ENCODE results near the gene TPST2.

Gene TPST2

DNA sequence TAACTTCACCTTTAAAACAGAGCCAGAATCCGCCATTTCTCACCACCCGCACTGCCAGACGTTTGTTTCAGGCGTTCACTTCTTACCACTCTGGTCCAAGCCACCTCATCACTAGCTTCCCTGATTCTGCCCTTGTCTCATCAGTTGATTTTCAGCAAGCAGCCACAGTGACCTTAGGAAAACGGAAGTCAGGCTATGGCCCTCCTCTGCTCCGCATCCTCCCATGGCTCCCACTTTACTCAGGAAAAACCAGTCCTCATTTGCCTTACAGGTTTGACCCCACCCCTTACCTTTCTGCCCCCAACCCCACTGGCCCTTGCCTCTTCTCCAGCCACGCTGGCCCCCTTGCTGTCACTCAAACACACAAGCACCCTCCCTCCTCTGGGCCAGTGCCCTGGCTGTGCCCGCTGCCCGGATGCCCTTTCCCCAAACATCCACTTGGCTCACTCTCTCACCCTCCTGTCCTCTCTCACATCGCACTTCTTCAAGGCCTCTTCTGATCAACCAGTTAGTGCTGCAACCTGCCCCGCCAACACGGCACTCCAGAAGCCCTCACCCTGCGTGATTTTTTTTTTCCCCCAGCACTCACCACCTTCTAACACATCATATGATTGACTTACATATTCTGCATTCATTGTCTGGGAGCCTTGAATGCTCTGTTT, 18.9 kb downstream of the TPST2 start:
- Histone ChIP-seq H3K4me3 (no peak overlapping the region), H4K20me1 (peaks cover 5 to 71% (median 17%) of the 10 kb centered on the region in 11 experiments; a peak in 15 of 22 replicates), H3K27me3 (no peaks in the 10 kb centered on the region), H3K36me3 (peaks cover 0 to 35% (median 5%) of the 10 kb centered on the region in 11 experiments; a peak in 7 of 22 replicates), H3K4me1 (peaks cover 91 to 100% (median 98%) of the 10 kb centered on the region in 10 experiments), H3K4me2 (peak overlapping the region; percentile 69 to 96 (median 87)), H3K9me3 (replicated peaks in 1 of 11) (no peaks in the 10 kb centered on the region), H3K9ac (no peak overlapping the region), H3K27ac (peak overlapping the region in 7 of 11 experiments; percentile 14 to 89 (median 37); a peak in 8 of 22 replicates)
- no peak for TF ChIP-seq Cebpa-rat (IDR thresholded peaks at IDR 0.05)

- peak overlapping the region; percentile 31 to 95 (median 69) for H3K4me2 ChIP-seq
- H3K27me3 ChIP-seq = no peaks in the 10 kb centered on the region
- H3K4me3 ChIP-seq = no peak overlapping the region
- H3K9ac ChIP-seq = peak overlapping the region in 3 of 11 experiments; percentile 10 to 33 (median 25); a peak in 4 of 22 replicates
- H4K20me1 ChIP-seq = peaks cover 5 to 72% (median 21%) of the 10 kb centered on the region in 11 experiments; a peak in 17 of 22 replicates
- H3K27ac ChIP-seq = peak overlapping the region in 7 of 11 experiments; percentile 14 to 89 (median 30); a peak in 10 of 22 replicates
- H3K4me1 ChIP-seq = peaks cover 85 to 99% (median 97%) of the 10 kb centered on the region in 10 experiments
- H3K36me3 ChIP-seq = peaks cover 2 to 39% (median 8%) of the 10 kb centered on the region in 11 experiments; a peak in 17 of 22 replicates
- no peaks in the 10 kb centered on the region for H3K9me3 ChIP-seq (replicated peaks in 1 of 11)
- no peak for TF ChIP-seq Cebpa-rat (IDR thresholded peaks at IDR 0.05)
Measured at GRCh38 chr22:26570115-26570514, 19.8 kb downstream of the TPST2 start.

- Histone ChIP-seq H4K20me1 (peaks cover 18 to 82% (median 38%) of the 10 kb centered on the region in 11 experiments; a peak in 19 of 22 replicates), H3K4me3 (no peak overlapping the region), H3K36me3 (peaks cover 8 to 45% (median 18%) of the 10 kb centered on the region in 11 experiments; a peak in 20 of 22 replicates), H3K27ac (peak overlapping the region in 8 of 11 experiments; percentile 22 to 62 (median 31); a peak in 11 of 22 replicates), H3K4me2 (peak overlapping the region; percentile 21 to 77 (median 63)), H3K9ac (no peak overlapping the region), H3K9me3 (replicated peaks in 1 of 11) (no peaks in the 10 kb centered on the region), H3K27me3 (no peaks in the 10 kb centered on the region), H3K4me1 (peaks cover 68 to 98% (median 95%) of the 10 kb centered on the region in 10 experiments)
- TF ChIP-seq Cebpa-rat (IDR thresholded peaks at IDR 0.05) = peak in 8 of 11 experiments; percentile 20 to 86 (median 62); a peak in 11 of 22 replicates
Measured at GRCh38 chr22:26568207-26568706, 21.7 kb downstream of the TPST2 start.

GRCh38 chr22:26567610-26568009, 22.3 kb downstream of the TPST2 start:
- no peak for TF ChIP-seq Cebpa-rat (IDR thresholded peaks at IDR 0.05)
- H3K27ac ChIP-seq = peak overlapping the region in 2 of 11 experiments; percentile 31 to 56; a peak in 2 of 22 replicates
- peaks cover 62 to 94% (median 89%) of the 10 kb centered on the region in 10 experiments for H3K4me1 ChIP-seq
- no peaks in the 10 kb centered on the region for H3K9me3 ChIP-seq (replicated peaks in 1 of 11)
- peaks cover 8 to 45% (median 18%) of the 10 kb centered on the region in 11 experiments; a peak in 20 of 22 replicates for H3K36me3 ChIP-seq
- H4K20me1 ChIP-seq = peaks cover 18 to 88% (median 44%) of the 10 kb centered on the region in 11 experiments; a peak in 19 of 22 replicates
- H3K4me2 ChIP-seq = peak overlapping the region; percentile 29 to 77 (median 63); a peak in 20 of 22 replicates
- H3K27me3 ChIP-seq = no peaks in the 10 kb centered on the region
- H3K9ac ChIP-seq = no peak overlapping the region
- no peak overlapping the region for H3K4me3 ChIP-seq

GRCh38 chr22:26566994-26567393, 22.9 kb downstream of the TPST2 start:
- H3K27ac ChIP-seq = 0 out of 22 replicates have a peak overlapping the region, but pooled peaks of 1 of the 11 experiments have one; percentile 17
- H3K36me3 ChIP-seq = peaks cover 10 to 47% (median 18%) of the 10 kb centered on the region in 11 experiments; a peak in 21 of 22 replicates
- H3K27me3 ChIP-seq = no peaks in the 10 kb centered on the region
- TF ChIP-seq Cebpa-rat (IDR thresholded peaks at IDR 0.05) = no peak
- no peak overlapping the region for H3K4me3 ChIP-seq
- H4K20me1 ChIP-seq = peaks cover 20 to 89% (median 50%) of the 10 kb centered on the region in 11 experiments; a peak in 19 of 22 replicates
- peaks cover 57 to 93% (median 85%) of the 10 kb centered on the region in 10 experiments for H3K4me1 ChIP-seq
- peak overlapping the region; percentile 33 to 73 (median 49); a peak in 18 of 22 replicates for H3K4me2 ChIP-seq
- H3K9me3 ChIP-seq (replicated peaks in 1 of 11) = no peaks in the 10 kb centered on the region
- 0 out of 22 replicates have a peak overlapping the region, but pooled peaks of 1 of the 11 experiments have one; percentile 4 for H3K9ac ChIP-seq

DNA sequence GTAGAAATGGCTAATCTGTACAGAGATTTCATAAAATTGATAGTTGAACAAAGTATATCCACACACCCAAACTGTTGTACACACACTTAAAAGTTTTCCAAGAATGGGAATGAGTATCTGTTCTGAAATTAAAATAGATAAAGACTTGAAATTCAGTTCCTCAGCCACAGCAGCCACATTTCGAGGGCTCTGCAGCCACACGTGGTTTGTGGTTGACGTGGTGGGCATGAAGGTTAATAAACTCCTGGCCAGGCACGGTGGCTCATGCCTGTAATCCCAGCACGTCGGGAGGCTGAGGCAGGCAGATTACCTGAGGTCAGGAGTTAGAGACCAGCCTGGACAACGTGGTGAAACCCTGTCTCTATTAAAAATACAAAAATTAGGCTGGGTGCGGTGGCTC, 24.0 kb downstream of the TPST2 start:
- Histone ChIP-seq H3K9ac (peak overlapping the region in 4 of 11 experiments; percentile 11 to 44 (median 24); a peak in 1 of 22 replicates), H3K4me2 (peak overlapping the region; percentile 33 to 73 (median 49); a peak in 21 of 22 replicates), H3K36me3 (peaks cover 11 to 52% (median 18%) of the 10 kb centered on the region in 11 experiments; a peak in 21 of 22 replicates), H3K27ac (peak overlapping the region in 4 of 11 experiments; percentile 12 to 40 (median 21); a peak in 1 of 22 replicates), H3K27me3 (no peaks in the 10 kb centered on the region), H3K4me1 (peaks cover 51 to 86% (median 77%) of the 10 kb centered on the region in 10 experiments), H3K9me3 (replicated peaks in 1 of 11) (no peaks in the 10 kb centered on the region), H3K4me3 (no peak overlapping the region), H4K20me1 (peaks cover 25 to 93% (median 55%) of the 10 kb centered on the region in 11 experiments; a peak in 19 of 22 replicates)
- no peak for TF ChIP-seq Cebpa-rat (IDR thresholded peaks at IDR 0.05)

DNA sequence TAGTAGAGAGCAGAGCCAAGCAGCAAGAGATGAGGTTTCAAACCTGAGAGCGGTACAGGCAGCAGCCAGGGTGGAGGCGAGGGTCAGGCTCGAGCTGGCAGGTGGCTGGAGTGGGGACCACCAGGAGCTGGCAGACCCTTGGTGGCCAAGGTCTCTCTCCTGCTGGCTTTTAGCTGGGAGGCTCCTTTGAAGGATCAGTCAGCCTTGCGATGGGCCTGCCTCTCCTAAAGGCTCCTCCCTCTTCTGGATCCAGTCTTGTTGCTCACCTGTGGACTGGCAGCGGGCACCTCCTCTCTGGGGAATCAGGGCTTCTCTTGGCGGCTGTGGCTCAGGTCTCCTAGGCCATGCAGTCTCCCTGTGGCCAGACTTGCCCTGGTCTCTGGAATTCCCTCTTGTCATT, 24.8 kb downstream of the TPST2 start:
- Histone ChIP-seq H3K4me3 (no peak overlapping the region), H3K27me3 (no peaks in the 10 kb centered on the region), H3K9me3 (replicated peaks in 1 of 11) (no peaks in the 10 kb centered on the region), H4K20me1 (peaks cover 27 to 93% (median 58%) of the 10 kb centered on the region in 11 experiments; a peak in 19 of 22 replicates), H3K9ac (peak overlapping the region in 1 of 11 experiments; percentile 39; a peak in 1 of 22 replicates), H3K4me2 (peak overlapping the region in 8 of 11 experiments; percentile 6 to 69 (median 28); a peak in 11 of 22 replicates), H3K4me1 (peaks cover 50 to 84% (median 75%) of the 10 kb centered on the region in 10 experiments), H3K27ac (peak overlapping the region in 1 of 11 experiments; percentile 0; a peak in 1 of 22 replicates), H3K36me3 (peaks cover 11 to 56% (median 18%) of the 10 kb centered on the region in 11 experiments; a peak in 21 of 22 replicates)
- TF ChIP-seq Cebpa-rat (IDR thresholded peaks at IDR 0.05) = no peak

DNA sequence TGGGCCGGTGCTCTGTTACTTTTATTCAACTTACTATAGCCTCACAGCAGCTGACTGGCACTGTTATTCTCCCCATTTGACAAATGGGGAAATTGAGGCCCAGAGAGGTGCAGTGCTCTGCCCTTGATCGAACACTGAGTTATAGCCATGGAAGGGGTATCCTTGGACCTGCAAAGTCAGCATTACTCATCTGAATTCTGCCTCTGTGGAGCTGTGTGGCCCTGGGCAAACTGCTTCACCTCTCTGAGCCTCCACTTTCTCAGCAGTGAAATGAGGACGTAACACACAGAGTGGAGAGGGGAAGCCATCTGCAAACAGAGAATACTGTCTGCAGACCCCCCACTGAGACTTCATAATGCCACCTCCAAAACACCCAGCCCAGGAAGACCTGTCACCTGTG, 25.3 kb downstream of the TPST2 start:
- Histone ChIP-seq H4K20me1 (peaks cover 30 to 95% (median 63%) of the 10 kb centered on the region in 11 experiments; a peak in 19 of 22 replicates), H3K27ac (0 out of 22 replicates have a peak overlapping the region, but pooled peaks of 1 of the 11 experiments have one; percentile 0), H3K9me3 (replicated peaks in 1 of 11) (no peaks in the 10 kb centered on the region), H3K36me3 (peaks cover 11 to 60% (median 18%) of the 10 kb centered on the region in 11 experiments; a peak in 21 of 22 replicates), H3K4me2 (peak overlapping the region in 6 of 11 experiments; percentile 10 to 69 (median 28); a peak in 7 of 22 replicates), H3K4me1 (peaks cover 52 to 86% (median 76%) of the 10 kb centered on the region in 10 experiments), H3K9ac (no peak overlapping the region), H3K27me3 (no peaks in the 10 kb centered on the region), H3K4me3 (no peak overlapping the region)
- TF ChIP-seq Cebpa-rat (IDR thresholded peaks at IDR 0.05) = no peak

Data from BLaER1 treated with 17β-estradiol and CSF1 and Interleukin-3, amounts not matched to agents 10 nM and 100 nM (cell line).